NCI-H2196 (cell line): ENCODE measurements around the gene WNK4.

ENCODE experiments used
- DNase-seq: peaks from one replicate; lab custom pipeline; 2025; ENCODE audit not compliant: unreplicated experiment; lab: John Stamatoyannopoulos, UW

WNK4 gene

GRCh38 chr17:42833767-42834422 lies 53.5 kb downstream of the WNK4 start:
- DNase-seq: no peak

DNA sequence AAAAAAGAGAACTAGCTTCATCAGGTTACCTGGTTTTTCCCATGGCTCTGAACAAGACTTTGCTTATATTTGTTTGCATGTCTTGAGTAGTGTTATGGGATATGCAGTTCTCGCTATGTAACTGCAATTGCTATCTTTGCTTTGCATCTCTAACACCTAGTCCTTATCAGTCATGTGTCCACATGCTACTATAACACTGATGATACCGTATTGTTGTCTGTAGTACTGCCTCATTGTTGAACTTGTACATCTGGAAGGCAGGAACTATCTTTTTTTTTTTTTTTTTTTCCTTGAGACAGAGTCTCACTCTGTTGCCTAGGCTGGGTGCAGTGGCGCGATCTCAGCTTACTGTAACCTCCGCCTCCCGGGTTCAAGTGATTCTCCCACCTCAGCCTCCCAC lies 55.3 kb downstream of the WNK4 start:
- no peak for DNase-seq

DNA sequence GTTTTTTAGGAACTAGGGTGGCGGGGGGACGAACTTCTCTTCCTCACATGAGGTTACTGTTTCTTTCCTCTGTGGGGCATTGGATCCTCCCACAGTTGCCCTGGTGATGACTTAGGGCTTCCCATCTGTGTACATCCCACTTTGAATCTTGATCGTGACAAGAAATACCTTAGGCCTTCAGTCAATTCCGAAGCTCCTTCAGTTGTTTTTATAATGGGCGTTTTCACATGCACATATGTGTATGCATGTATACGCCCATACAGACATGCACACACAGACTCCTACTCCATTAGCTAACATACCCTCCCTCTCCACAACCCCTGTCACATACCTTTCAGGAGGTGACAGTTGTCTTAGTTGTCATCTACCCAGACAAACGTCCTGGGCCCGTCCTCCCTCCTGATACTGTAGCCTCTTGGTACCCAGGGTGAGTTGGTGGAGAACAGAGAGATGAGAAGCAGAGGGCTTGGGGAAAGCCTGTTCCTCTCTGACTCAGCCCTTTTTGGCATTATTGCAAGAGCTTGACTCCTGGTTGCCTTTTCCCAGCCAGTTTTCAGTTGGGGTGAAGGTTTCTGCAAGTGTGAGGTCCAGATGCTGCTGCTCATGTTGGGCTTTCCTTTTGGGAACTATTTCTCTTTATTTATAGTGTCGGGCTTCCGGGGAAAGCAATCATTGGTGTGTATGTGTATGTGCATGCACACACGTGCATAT lies 61.7 kb downstream of the WNK4 start:
- no peak for DNase-seq

GRCh38 chr17:42843358-42843934 lies 63.0 kb downstream of the WNK4 start:
- DNase-seq: peak; percentile 27

DNA sequence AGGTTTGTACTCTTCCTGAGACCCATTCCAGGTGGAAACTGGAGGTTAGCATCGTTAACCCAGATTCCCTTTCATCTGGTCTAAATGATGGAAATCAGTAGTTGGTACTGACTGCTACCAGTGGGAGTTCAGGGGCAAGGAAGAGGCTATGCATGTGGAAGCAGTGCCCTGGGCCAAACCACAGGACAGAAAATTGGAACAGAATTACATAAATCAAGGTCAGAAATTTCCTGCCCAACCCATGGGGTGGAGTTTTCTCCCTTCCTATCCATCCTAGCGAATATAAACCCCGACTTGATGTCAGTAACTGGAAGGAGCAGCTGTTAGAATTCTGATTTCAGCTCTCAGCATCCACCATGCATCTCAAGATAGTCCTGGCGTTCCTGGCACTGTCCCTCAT lies 63.9 kb downstream of the WNK4 start, which contains the start of gene AOC2:
AOC2 (plus strand) TSS at position 310 of the 400 bp plus-strand sequence; CDS start at position 357, 47 bp downstream.
- no peak for DNase-seq

DNA sequence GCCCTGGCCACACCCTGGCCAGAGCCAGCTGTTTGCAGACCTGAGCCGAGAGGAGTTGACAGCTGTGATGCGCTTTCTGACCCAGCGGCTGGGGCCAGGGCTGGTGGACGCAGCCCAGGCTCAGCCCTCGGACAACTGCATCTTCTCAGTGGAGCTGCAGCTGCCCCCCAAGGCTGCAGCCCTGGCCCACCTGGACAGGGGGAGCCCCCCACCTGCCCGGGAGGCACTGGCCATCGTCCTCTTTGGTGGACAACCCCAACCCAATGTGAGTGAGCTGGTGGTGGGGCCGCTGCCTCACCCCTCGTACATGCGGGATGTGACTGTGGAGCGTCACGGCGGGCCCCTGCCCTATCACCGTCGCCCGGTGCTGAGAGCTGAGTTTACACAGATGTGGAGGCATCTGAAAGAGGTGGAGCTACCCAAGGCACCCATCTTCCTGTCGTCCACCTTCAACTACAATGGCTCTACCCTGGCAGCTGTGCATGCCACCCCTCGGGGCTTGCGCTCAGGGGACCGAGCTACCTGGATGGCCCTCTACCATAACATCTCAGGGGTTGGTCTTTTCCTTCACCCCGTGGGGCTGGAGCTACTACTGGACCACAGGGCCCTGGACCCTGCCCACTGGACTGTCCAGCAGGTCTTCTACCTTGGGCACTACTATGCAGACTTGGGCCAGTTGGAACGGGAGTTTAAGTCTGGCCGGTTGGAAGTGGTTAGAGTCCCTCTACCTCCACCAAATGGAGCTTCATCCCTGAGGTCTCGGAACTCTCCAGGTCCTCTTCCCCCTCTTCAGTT lies 64.5 kb downstream of the WNK4 start:
- no peak for DNase-seq

GRCh38 chr17:42845556-42845917 lies 65.1 kb downstream of the WNK4 start:
- DNase-seq: no peak

DNA sequence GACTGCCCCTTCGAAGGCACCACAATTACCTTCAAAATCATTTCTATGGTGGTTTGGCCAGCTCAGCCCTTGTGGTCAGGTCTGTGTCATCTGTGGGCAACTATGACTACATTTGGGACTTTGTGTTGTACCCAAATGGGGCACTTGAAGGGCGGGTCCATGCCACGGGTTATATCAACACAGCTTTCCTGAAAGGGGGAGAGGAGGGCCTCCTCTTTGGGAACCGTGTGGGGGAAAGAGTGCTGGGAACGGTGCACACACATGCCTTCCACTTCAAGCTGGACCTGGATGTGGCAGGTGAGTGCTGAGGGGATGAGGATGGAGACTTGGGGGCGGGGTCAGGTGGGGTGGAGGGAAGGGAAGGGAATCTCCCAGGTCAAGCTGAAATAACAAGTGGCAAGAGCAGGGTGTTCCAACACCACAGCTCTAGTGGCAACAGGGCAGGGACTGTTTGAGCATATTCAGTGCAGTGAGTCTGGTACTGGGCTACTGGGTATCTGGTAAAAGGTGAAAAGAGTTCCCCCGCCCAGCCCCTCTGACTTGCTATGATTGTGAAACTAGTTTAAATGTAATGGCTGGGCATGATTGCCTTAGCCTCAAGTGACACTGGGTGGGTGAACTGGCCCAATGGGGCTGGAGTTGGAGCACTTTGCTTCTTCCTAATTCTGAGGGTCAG lies 65.6 kb downstream of the WNK4 start:
- DNase-seq: no peak
